C4-2B (cell line): ENCODE measurements around the gene LCP1.

Source experiments
- ZFX ChIP-seq: fragments of 450-650 bp; IDR thresholded peaks from 2 replicates; pipeline ENCODE4 v1.6.1; 2017
- TF ChIP-seq, protein P1 (sequence below): fragments of 450-650 bp; conservative IDR thresholded peaks from 2 replicates; pipeline ENCODE4 v1.5.1; 2017; ENCODE audit warnings: mild to moderate bottlenecking

DNA sequence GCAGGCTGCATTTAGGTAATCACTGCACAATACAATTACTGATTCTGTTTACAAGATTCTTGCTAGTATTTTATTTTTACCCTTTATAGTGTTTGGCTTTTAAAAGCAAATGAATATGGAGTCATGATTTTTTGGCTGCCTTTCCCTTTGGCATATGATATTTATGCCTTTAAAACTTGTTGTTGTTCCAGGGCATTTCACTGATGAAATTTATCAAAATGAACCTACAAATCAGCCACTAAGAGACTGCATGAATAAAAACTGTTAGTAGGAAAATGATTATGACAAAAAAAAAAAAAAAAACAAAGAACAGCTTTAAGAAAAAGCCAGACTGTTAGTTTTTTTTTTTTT lies 79.7 kb downstream of the LCP1 start:
- TF ChIP-seq, protein P1, sequence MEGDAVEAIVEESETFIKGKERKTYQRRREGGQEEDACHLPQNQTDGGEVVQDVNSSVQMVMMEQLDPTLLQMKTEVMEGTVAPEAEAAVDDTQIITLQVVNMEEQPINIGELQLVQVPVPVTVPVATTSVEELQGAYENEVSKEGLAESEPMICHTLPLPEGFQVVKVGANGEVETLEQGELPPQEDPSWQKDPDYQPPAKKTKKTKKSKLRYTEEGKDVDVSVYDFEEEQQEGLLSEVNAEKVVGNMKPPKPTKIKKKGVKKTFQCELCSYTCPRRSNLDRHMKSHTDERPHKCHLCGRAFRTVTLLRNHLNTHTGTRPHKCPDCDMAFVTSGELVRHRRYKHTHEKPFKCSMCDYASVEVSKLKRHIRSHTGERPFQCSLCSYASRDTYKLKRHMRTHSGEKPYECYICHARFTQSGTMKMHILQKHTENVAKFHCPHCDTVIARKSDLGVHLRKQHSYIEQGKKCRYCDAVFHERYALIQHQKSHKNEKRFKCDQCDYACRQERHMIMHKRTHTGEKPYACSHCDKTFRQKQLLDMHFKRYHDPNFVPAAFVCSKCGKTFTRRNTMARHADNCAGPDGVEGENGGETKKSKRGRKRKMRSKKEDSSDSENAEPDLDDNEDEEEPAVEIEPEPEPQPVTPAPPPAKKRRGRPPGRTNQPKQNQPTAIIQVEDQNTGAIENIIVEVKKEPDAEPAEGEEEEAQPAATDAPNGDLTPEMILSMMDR, result no peak
- TF ChIP-seq ZFX, result no peak
